Stimulated activated CD4-positive, alpha-beta T cell treated with anti-CD3 and anti-CD28 coated beads, Interleukin-12 subunit alpha, Interleukin-12 subunit beta, amount 100 ng/mL, for 4 hours (primary cell): ENCODE measurements around the gene EEF1A1.
"Not testable (repeated sequence)": the region's sequence is repeated elsewhere in the genome, so short reads cannot be mapped to it uniquely, and the experiment has no call there.

Source experiments
- DNase-seq: peaks from one replicate; pipeline ENCODE4 v3.0.0-alpha.2; 2020

Gene EEF1A1

DNA sequence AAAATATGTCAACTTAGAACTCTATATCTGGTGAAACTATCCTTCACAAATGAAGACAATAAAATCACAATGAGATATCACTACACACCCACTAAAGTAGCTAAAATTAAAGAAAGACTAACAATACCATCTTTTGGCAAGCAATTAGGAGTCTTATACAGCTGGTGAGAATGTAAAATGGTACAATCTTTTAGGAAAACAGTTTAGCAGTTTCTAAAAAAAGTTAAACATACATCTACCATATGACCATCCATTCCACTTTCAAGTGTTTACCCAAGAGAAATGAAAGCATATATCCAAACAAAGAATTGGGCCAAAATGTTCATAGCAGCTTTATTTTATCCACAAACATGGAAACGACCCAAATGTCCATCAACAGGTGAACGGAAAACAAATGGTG is 13.8 kb upstream of the EEF1A1 start:
- no peak for DNase-seq

DNA sequence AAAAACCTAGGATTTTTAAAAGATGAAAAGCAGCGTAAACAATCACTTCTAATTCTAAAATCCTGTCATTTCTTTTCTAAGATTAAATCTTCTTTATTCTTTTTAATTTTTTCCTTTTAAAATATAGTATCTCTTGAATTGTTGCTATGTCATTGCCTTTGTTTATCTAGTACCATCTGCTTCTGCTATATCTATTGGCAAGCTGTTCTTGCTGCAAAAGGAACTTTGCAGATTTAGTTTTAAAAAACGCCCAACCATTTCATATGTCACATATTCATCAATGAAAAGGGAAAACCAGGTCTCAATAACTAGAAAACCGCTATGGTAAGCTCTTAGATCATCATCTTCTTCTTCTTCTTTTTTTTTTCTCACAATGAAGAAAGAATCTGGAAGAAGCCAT is 11.5 kb upstream of the EEF1A1 start:
- DNase-seq: no peak

DNA sequence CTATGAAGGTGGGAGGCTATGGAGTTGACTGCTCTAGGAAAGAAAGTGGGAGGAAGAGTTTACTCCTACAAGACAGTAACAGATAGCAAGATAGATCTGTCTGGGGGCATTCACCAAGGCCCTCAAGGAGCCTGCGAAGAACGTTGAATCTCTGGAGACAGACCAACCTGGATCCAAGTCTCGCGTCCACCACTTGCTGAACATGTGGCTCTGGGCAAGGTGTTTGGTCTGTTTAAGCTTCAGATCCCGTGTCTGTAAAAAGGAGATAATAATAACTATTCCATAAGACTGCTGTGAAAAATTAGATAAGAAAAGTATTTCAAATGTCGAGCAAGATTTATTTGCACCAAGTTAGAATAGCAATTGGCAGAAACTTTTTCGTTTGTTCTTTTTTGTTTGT is 8.1 kb upstream of the EEF1A1 start:
- no peak for DNase-seq

DNA sequence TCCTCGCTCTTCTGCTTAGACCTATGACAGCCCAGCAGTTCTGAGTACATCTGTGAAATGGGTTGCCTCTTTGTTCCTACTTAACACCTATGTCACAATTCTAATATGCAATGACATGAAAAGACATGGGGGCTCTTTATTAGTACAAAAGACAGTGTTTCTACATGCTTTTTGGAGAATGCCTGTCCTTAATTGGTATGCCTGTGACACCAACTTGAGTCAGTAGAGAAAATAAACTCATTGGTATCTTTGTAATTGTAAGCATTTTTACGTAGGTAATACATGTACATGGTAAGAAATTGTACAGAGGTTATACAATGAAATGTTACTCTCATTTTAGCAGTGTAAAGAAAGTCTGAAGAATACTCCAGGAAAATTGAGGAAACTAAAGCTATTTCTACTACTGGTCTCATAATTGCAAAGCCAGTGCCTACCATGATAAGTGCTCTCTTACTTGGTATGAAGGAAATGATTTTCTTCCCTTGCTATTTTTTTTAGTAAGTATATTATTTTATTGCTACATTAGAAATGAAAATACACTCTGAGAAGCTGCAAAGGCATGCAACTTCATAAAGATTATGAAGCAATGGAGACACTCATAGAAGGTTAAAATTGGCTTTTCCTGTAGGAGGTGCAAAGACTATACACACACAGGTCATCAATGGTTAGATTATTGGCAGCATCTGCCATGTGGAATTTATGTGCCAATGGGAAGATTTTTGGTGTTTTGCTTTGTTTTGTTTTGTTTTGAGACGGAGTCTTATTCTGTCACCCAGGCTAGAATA is 4.9 kb upstream of the EEF1A1 start:
- no peak for DNase-seq

DNA sequence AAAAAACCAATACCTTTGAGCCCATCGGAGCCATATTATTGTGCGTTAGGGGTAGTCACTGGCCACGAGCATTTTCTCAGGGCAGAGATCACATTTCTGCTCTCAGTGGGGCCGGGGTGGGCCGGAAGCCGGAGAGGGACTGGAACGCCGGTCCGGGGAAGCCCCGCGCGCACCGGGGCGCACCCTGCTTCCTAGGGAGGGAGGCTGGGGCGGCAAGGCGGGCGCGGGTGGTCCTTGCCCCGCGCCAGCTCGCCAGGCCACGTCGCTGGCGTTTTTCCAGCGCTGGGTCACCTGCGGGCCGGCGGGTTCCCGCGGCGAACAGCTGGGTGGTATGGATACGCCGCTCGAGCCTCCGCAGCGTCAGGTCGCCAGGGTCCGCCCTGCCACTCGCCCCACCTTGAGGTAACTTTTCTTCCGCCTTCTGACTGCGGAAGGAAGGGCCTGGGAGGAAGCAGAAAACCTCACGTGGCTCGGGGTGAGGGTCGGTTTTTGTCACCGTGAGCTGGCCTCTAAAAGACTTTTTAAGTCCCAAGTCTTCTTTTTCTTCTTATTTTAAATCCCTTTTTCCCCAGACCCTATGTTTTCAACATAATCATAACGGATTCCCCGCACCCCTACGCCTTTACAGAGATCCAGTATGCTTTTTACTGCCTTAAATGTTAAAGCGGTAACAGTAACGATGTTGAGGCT is 2.7 kb upstream of the EEF1A1 start:
- peak; percentile 75 for DNase-seq

DNA sequence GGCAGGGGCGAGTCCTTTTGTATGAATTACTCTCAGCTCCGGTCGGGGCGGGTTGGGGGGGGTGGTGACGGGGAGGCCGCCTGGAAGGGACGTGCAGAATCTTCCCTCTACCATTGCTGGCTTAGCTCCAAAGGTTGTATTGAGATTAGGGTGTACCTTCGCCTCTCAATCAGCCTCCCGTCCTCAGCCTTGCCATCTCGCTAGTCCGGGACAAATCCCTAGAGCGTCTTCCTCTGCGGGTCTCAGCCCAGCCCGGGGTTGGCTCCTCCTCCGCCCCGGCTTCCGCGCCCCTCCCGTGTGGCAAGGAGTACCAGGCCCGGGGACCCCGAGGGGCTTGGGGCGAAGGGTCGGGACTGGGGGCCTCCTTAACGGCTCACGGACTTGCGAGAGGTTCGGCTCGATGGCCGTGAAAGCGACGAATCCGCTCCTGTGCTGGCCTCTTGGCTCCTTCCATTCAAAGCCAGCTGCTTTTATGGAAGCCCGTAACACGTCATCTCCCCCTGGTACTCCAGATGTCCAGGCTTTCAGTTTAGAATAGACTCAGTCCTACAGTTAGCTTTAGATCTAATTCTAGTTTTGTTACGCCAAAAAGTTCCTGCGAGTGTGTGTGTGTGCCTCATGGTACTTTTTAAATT is 636 bp upstream of the EEF1A1 start:
- DNase-seq: peak; percentile 71

DNA sequence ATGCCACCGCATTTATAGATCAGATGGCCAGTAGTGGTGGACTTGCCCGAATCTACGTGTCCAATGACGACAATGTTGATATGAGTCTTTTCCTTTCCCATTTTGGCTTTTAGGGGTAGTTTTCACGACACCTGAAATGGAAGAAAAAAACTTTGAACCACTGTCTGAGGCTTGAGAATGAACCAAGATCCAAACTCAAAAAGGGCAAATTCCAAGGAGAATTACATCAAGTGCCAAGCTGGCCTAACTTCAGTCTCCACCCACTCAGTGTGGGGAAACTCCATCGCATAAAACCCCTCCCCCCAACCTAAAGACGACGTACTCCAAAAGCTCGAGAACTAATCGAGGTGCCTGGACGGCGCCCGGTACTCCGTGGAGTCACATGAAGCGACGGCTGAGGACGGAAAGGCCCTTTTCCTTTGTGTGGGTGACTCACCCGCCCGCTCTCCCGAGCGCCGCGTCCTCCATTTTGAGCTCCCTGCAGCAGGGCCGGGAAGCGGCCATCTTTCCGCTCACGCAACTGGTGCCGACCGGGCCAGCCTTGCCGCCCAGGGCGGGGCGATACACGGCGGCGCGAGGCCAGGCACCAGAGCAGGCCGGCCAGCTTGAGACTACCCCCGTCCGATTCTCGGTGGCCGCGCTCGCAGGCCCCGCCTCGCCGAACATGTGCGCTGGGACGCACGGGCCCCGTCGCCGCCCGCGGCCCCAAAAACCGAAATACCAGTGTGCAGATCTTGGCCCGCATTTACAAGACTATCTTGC is 725 bp downstream of the EEF1A1 start:
- peak; percentile 80 for DNase-seq

DNA sequence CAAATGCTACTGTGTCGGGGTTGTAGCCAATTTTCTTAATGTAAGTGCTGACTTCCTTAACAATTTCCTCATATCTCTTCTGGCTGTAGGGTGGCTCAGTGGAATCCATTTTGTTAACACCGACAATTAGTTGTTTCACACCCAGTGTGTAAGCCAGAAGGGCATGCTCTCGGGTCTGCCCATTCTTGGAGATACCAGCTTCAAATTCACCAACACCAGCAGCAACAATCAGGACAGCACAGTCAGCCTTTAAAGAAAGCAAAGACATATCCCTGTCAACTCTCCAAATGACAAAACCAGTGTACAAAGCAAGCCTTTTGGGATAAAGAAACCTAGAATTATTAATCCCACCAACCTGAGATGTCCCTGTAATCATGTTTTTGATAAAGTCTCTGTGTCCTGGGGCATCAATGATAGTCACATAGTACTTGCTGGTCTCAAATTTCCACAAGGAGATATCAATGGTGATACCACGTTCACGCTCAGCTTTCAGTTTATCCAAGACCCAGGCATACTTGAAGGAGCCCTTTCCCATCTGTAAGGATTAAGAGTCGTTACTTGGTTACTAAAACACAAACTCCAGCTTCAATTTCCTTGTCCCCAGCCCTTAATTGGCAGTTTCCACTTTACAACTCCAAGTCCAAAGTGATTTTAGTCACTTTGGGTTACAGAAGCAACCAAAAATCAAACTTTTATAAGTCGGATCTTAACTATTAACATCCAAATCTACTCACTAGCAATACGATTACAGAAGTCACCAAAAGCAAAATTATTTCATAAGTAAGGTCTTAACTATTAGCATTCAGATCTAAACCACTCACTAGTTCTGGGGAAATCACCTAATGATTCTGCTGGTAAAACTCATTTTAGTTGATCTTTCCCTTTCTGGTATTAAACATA is 1.6 kb downstream of the EEF1A1 start:
- not testable (repeated sequence) for DNase-seq

DNA sequence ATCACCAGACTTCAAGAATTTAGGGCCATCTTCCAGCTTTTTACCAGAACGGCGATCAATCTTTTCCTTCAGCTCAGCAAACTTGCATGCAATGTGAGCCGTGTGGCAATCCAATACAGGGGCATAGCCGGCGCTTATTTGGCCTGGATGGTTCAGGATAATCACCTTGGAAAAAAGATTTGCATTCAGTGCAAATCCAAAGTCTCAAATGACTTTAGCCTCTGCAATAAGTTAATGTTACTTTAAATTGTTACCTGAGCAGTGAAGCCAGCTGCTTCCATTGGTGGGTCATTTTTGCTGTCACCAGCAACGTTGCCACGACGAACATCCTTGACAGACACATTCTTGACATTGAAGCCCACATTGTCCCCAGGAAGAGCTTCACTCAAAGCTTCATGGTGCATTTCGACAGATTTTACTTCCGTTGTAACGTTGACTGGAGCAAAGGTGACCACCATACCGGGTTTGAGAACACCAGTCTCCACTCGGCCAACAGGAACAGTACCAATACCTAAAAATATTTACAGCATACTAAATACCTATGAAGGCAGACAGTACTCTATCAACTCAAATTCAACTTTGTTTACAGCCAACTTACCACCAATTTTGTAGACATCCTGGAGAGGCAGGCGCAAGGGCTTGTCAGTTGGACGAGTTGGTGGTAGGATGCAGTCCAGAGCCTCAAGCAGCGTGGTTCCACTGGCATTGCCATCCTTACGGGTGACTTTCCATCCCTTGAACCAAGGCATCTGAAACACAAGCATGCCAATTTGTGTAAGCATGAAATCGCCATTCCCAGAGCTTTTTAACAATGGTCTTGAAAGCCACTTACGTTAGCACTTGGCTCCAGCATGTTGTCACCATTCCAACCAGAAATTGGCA is 2.5 kb downstream of the EEF1A1 start:
- not testable (repeated sequence) for DNase-seq

DNA sequence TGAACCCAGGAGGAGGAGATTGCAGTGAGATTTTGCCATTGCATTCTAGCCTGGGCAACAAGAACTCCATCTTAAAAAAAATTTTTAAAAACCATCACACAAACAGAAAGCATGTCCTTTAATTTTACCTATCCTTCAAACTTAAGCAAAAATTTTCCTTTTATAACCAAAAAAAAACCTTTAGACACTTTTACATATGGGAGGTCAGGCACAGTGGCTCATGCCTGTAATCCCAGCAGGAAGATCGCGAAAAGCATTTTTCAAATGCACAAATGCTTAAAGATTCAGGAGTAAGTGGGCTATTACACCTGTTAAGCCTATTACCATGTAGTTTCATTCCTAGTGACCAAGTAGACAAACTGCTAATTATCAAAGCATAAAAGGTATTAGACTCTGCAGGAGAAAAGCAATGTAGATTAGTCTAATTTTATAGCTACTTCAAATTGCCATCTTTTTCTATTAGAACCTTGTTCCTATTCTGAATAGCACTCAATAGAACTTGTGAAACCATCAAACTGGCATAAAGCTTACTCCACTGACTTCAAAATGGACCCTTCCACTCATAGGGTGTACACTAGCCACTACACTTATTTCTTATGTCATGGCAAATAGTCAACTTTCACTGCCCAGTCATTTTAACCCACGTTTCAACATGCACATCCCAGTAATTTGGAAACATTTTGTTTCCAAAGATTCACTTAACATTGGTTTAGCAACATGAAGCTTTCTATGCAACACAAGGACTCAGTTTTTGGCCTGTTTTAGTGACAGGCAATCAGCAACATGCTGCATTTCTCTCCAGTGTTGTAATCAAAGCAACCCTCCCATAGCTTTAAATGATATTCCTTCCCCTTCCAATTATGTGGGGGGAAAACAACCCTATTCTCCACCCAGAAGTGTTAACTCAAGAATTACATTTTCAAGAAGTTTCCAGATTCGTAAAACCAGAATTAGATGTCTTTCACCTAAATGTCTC is 4.0 kb downstream of the EEF1A1 start:
- DNase-seq: no peak

DNA sequence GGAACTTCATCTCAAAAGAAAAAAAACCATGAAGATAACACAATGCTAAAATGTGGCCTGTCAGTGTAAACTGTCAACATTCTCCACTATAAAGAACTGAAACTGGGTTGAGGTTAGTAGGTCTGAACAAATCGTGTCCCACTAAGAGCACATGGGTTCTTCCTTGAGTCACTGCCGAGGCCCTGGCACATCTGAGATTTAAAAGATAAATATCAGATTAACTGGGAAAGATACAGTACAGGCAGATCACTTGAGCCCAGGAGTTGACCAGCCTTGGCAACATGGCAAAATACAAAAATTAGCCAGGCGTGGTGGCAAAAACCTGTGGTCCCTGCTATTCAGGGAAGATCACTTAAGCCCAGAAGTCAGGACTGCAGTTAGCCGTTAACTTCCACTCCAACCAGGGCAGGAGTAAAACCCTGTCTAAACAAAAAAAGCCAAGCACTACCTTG is 5.6 kb downstream of the EEF1A1 start:
- DNase-seq: peak; percentile 24

DNA sequence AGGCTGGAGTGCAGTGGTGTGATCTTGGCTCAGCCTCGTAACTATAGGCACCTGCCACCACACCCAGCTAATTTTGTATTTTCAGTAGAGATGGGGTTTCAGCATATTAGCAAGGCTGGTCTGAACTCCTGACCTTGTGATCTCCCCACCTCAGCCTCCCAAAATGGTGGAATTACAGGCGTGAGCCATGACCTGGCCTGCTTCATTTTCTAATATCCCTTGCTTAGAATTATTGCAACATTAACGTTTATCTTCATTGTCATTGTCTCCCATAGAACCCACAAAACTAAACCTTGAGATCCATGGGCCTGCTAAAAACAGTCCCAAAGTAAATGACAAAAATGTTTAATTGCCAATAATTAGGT is 6.1 kb downstream of the EEF1A1 start:
- no peak for DNase-seq

DNA sequence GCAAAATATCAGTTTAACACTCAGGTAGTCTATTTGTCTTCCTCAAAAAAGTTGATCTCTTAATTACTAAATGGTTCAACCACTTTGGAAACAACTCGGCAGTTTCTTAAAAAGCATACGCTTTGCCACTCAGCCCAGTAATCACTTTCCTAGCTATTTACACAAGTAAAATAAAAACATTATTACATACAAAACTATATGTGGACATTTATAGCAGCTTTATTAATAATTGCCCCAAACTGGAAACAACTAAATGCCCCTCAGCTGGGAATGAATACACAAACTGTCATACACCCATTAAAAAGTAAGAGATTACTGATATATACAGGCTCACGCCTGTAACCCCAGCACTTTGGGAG is 7.4 kb downstream of the EEF1A1 start:
- DNase-seq: no peak

DNA sequence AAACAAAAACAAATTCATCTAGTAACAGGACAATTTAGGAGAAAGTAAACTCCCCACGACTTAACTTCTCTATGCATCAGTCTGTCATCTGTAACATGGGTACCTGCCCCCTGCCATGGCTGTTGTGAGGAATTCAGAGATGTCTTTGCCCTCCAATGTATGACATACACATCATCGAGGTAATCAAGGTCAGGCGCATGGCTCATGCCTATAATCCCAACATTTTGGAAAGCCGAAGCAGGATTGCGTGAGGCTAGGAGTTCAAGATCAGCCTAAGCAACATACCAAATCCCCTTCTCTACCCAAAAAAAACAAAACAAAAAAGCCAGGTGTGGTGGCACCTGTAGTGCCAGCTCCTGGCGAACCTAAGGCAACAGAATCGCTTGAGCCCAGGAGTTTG is 9.0 kb downstream of the EEF1A1 start:
- DNase-seq: no peak

DNA sequence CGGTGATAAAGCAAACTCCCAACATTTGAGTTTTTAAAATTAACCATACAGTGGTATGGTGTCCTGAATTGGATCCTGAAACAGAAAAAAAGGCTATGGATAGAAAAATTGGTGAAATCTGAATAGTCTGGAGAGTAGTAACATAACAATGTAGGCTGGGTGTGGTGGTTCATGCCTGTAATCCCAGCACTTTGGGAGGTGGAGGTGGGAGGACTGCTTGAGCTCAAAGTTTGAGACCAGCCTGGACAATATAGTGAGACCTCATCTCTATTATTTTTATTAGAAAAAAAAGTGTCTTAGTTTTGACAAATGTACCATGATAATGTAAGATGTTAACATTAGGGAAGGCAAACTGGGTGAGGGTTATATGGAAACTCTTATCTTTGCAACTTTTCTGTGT is 11.0 kb downstream of the EEF1A1 start:
- DNase-seq: no peak

DNA sequence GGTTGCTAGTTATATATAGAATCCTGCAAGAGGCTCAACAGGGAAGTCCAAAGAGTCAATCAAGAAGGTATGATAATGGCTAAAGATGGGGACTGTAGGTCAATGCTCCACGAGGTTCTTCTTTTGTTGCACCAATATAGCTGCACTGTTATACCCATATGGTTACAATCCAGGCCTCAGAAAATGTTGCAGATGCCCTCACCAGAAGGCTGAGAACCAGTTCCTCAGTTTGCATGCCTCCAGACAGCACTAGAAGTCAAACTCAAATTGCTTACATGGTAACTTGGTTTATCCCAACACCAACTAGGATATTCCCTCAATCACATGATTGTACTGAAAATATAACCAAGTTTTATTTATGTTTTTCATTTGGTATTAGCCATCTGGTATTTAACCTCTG is 12.1 kb downstream of the EEF1A1 start:
- DNase-seq: no peak

DNA sequence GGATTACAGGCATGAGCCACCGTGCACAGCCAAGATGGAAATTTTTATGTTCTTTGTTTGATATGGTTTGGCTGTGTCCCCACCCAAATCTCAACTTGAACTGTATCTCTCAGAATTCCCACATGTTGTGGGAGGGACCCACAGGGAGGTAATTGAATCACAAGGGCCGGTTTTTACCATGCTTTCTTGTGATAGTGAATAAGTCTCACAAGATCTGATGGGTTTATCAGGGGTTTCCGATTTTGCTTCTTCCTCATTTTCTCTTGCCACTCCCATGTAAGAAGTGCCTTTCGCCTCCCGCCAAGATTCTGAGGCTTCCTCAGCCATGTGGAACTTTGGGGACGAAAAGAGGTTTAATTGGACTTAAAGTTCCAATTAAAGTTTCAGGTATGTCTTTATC is 14.6 kb downstream of the EEF1A1 start:
- DNase-seq: no peak

DNA sequence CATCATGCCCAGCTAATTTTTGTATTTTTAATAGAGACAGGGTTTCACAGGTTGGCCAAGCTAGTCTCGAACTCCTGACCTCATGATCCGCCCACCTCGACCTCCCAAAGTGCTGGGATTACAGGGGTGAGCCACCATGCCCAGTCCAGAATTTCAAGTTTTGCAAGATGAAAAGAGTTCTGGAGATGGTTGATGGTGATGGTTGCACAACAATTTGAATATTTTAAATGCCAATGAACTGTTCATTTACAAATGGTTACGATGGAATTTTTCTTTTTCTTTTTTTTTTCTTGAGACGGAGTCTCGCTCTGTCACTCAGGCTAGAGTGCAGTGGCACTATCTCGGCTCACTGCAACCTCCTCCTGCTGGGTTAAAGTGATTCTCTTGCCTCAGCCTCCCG is 15.1 kb downstream of the EEF1A1 start:
- DNase-seq: not testable (repeated sequence)

DNA sequence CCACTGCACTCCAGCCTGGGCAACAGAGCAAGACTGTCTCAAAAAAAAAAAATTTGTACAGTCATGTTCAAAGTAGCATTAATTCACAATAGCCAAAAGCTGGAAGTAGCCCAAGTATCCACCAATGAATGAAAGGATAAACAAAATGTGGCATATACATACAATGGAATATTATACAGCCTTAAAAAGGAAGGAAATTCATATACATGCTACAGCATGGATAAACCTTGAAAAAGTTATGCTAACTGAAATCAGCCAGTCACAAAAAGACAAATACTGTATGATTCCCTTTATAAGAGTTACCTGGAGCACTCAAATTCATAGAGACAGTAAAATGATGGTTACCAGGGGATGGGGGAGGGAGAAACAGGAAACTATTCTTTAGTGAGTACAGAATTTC is 15.7 kb downstream of the EEF1A1 start:
- DNase-seq: no peak

DNA sequence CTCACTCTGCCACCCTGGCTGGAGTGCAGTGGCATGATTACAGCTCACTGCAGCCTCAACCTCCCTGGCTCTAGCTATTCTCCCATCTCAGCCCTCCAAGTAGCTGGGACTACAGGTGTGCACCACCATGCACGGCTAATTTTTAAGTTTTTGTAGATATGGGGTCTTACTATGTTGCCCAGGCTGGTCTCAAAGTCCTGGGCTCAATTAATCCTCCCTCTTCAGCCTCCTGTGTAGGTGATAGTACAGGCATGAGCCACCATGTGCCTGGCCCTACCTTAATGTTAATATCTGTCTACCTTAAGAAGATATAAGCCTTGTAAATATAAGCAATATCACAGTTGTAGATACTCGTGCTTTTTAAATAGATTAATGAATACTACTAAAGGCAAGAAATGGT is 16.7 kb downstream of the EEF1A1 start:
- DNase-seq: no peak
